SU-DHL-6 (cell line): ENCODE data around the gene DIP2C.

ENCODE experiments used
- H2AFZ ChIP-seq: fragments of 200-600 bp; sonication (generic); 2 replicates; pipeline ENCODE4 v1.6.1; 2014; ENCODE audit warnings: low read depth, mild to moderate bottlenecking, moderate library complexity, mixed read lengths, antibody characterized with exemption, low read length; ENCODE audit not compliant: severe bottlenecking
- H3F3A ChIP-seq: fragments of 200-600 bp; shearing (Covaris generic); 2 replicates; pipeline ENCODE4 v1.6.0; 2016; ENCODE audit warnings: antibody characterized with exemption, mild to moderate bottlenecking; ENCODE audit not compliant: insufficient read depth
- H3K27ac ChIP-seq: fragments of 200-600 bp; sonication (generic); 2 replicates; pipeline ENCODE4 v1.5.1; 2016; ENCODE audit warnings: low read depth, mild to moderate bottlenecking, low read length, moderate library complexity, mixed read lengths
- H3K27me3 ChIP-seq: fragments of 200-600 bp; sonication (generic), shearing (Covaris generic); 2 replicates; pipeline ENCODE4 v1.6.0; 2014; ENCODE audit warnings: mild to moderate bottlenecking, low read length
- H3K36me3 ChIP-seq: fragments of 200-600 bp; sonication (generic); 2 replicates; pipeline ENCODE4 v1.6.1; 2014; ENCODE audit warnings: mild to moderate bottlenecking, low read length, mixed read lengths
- H3K4me2 ChIP-seq: fragments of 300-600, 200-600 bp; shearing (Covaris generic), sonication (generic); 2 replicates; pipeline ENCODE4 v1.6.0; 2014; ENCODE audit warnings: low read length, low read depth, mild to moderate bottlenecking; ENCODE audit not compliant: poor library complexity, severe bottlenecking
- H3K4me3 ChIP-seq: fragments of 200-600 bp; sonication (generic); 2 replicates; pipeline ENCODE4 v1.5.1; 2014; ENCODE audit warnings: antibody characterized with exemption, low read length, mild to moderate bottlenecking, mixed read lengths; ENCODE audit not compliant: insufficient read depth, poor library complexity, severe bottlenecking
- H3K79me2 ChIP-seq: fragments of 200-600 bp; sonication (generic); 2 replicates; pipeline ENCODE4 v1.6.1; 2014; ENCODE audit warnings: mild to moderate bottlenecking, low read length, moderate library complexity; ENCODE audit not compliant: insufficient read depth
- H3K9ac ChIP-seq: fragments of 200-600 bp; sonication (generic); 2 replicates; pipeline ENCODE4 v1.7.0; 2014; ENCODE audit warnings: mild to moderate bottlenecking, low read length
- H3K9me2 ChIP-seq: fragments of 200-600 bp; sonication (generic); replicated peaks from 2 replicates; pipeline ENCODE4 v1.6.1; 2014; ENCODE audit warnings: low read length; ENCODE audit not compliant: insufficient read depth
- H3K9me3 ChIP-seq: fragments of 200-600 bp; sonication (generic); 2 replicates; pipeline ENCODE4 v1.6.1; 2014; ENCODE audit warnings: low read length, mixed read lengths; ENCODE audit not compliant: insufficient read depth
- H4K20me1 ChIP-seq: fragments of 200-600 bp; sonication (generic); 2 replicates; pipeline ENCODE4 v1.6.1; 2014; ENCODE audit warnings: low read depth, mild to moderate bottlenecking, antibody characterized with exemption, low read length, moderate library complexity, mixed read lengths
- EZH2phosphoT487 ChIP-seq: fragments of 200-600 bp; sonication (generic), shearing (Covaris generic); conservative IDR thresholded peaks from 2 replicates; pipeline ENCODE4 v1.6.1; 2018; ENCODE audit warnings: mild to moderate bottlenecking, antibody characterized with exemption, low read length, moderate library complexity, mixed read lengths
- TF ChIP-seq, protein P1 (sequence below): fragments of 200-600 bp; sonication (generic); IDR thresholded peaks from one replicate; pipeline ENCODE4 v1.5.1; 2017; ENCODE audit warnings: antibody characterized with exemption, mild to moderate bottlenecking, low read length, moderate library complexity; ENCODE audit not compliant: insufficient read depth, poor library complexity, severe bottlenecking

Gene DIP2C

DNA sequence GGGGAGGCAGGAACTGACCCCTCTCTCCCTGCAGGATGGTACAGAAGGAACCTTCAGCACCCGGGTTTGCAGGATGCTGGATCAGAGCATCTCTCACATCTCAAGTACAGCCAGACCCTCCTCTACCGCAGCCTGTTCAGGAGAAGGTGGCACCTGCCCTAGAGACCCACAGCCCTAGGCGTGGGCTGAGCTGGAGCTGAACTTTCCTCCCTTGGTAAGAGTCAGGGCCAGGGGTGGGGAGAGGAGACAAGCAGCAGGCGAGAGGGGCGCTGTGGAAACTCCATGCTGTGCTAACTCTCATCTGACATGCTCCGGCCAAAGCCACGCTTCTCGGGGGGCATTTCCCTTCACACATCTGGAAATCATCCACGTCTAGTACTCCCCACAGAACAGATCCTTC, 154.4 kb downstream of the DIP2C start:
- Histone ChIP-seq H3K4me3 (no peak overlapping the region), H3K27ac (no peak overlapping the region), H3K27me3 (no peaks in the 10 kb centered on the region), H3F3A (peaks cover 2% of the 10 kb centered on the region; the same call in 1 of the 2 replicates), H3K36me3 (no peaks in the 10 kb centered on the region), H2AFZ (no peak overlapping the region), H3K9me3 (no peaks in the 10 kb centered on the region), H4K20me1 (no peaks in the 10 kb centered on the region), H3K9me2 (no peaks in the 10 kb centered on the region), H3K4me2 (no peak overlapping the region), H3K9ac (no peak overlapping the region), H3K79me2 (no peaks in the 10 kb centered on the region)
- TF ChIP-seq, protein P1, sequence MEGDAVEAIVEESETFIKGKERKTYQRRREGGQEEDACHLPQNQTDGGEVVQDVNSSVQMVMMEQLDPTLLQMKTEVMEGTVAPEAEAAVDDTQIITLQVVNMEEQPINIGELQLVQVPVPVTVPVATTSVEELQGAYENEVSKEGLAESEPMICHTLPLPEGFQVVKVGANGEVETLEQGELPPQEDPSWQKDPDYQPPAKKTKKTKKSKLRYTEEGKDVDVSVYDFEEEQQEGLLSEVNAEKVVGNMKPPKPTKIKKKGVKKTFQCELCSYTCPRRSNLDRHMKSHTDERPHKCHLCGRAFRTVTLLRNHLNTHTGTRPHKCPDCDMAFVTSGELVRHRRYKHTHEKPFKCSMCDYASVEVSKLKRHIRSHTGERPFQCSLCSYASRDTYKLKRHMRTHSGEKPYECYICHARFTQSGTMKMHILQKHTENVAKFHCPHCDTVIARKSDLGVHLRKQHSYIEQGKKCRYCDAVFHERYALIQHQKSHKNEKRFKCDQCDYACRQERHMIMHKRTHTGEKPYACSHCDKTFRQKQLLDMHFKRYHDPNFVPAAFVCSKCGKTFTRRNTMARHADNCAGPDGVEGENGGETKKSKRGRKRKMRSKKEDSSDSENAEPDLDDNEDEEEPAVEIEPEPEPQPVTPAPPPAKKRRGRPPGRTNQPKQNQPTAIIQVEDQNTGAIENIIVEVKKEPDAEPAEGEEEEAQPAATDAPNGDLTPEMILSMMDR: no peak
- no peak for TF ChIP-seq EZH2phosphoT487

DNA sequence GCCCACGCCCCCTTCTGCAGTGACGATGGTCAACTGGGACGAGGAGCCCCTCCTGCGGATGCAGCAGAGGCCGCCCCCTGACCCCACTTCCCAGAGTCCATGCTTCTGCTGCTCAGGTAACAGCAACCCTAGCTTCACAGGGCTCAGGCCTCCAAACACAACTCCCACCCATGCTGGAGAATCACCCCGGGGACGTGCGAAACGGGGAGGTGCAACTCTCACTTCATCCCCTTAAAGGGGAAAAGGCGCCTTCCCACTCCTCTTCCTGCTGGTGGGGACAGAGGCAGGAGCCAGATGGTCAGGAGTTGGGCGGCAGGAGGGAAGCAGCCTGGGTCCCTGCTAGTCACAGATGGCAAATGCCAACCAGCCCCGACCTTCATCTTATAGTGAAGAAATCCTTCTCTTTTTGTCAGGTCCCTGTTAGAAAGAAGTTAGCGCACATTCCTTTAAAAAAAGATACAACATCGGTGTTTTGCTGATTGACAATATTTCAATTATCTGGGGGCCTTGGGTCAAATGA, 155.4 kb downstream of the DIP2C start:
- H3K4me3 ChIP-seq: no peak overlapping the region
- H3K79me2 ChIP-seq: no peaks in the 10 kb centered on the region
- H3F3A ChIP-seq: no peaks in the 10 kb centered on the region
- no peaks in the 10 kb centered on the region for H4K20me1 ChIP-seq
- no peaks in the 10 kb centered on the region for H3K36me3 ChIP-seq
- no peak overlapping the region for H3K9ac ChIP-seq
- no peak overlapping the region for H3K4me2 ChIP-seq
- H3K27me3 ChIP-seq: no peaks in the 10 kb centered on the region
- H2AFZ ChIP-seq: no peak overlapping the region
- TF ChIP-seq, protein P1: no peak
- TF ChIP-seq EZH2phosphoT487: no peak
- H3K27ac ChIP-seq: no peak overlapping the region
- no peaks in the 10 kb centered on the region for H3K9me2 ChIP-seq
- H3K9me3 ChIP-seq: no peaks in the 10 kb centered on the region

- no peaks in the 10 kb centered on the region for H4K20me1 ChIP-seq
- no peaks in the 10 kb centered on the region for H3F3A ChIP-seq
- TF ChIP-seq EZH2phosphoT487: no peak
- TF ChIP-seq, protein P1: no peak
- H3K4me3 ChIP-seq: no peak overlapping the region
- H3K9ac ChIP-seq: no peak overlapping the region
- no peaks in the 10 kb centered on the region for H3K36me3 ChIP-seq
- H3K27me3 ChIP-seq: no peaks in the 10 kb centered on the region
- H2AFZ ChIP-seq: no peak overlapping the region
- H3K79me2 ChIP-seq: no peaks in the 10 kb centered on the region
- no peaks in the 10 kb centered on the region for H3K9me2 ChIP-seq
- H3K4me2 ChIP-seq: no peak overlapping the region
- no peak overlapping the region for H3K27ac ChIP-seq
- no peaks in the 10 kb centered on the region for H3K9me3 ChIP-seq
Observed at GRCh38 chr10:533611-534010, 155.9 kb downstream of the DIP2C start.
